Gastrocnemius medialis (tissue), 4 donors: Measurements from ENCODE around the gene FHOD3.

Experiments
- CTCF ChIP-seq, 5 experiments: fragments of 450-650 bp in 3 of 5; fragments of 200-600 bp in 2 of 5; sonication (generic) in 2 of 5; IDR thresholded peaks in 4 of 5; conservative IDR thresholded peaks in 1 of 5; 1 replicate in 4 of 5; 2 replicates in 1 of 5; pipeline ENCODE4 v1.5.1; 2016 to 2019; ENCODE audit warnings: antibody characterized with exemption in 5 of 5, mild to moderate bottlenecking in 3 of 5, moderate library complexity in 3 of 5
- POLR2A ChIP-seq, 2 donors: fragments of 450-650 bp; IDR thresholded peaks; one replicate each; pipeline ENCODE4 v1.6.1; 2017; ENCODE audit warnings: antibody characterized with exemption in 2 of 2, mild to moderate bottlenecking in 2 of 2, moderate library complexity in 2 of 2

DNA sequence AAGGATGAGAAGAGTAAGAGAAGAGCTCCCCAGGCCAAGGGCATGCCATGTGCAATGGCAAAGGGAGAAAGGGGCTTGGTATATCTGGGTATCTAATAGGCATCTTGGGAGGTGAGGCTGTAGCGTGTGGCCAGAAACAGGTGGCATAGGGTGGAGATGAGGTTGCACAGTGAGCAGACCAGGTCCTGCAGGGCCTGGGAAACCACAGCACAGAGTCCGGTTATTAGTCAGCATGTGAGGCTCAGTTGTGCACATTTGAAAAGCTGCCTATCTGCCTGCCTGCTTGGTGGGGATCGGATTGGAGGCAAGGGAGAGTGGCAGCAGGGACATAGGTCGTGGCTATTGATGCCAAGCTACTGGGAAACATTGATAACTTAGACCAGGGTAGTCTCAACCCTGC is 340.7 kb downstream of the FHOD3 start:
- no peak for TF ChIP-seq CTCF (IDR thresholded peaks at IDR 0.05 in 4 of 5, conservative IDR thresholded peaks at IDR 0.05 in 1 of 5)
- TF ChIP-seq POLR2A (IDR thresholded peaks at IDR 0.05) = no peak
